HG02678 (cell line): ENCODE data around the gene GPR156.

Experiments used
- ATAC-seq: cut with Tn5 transposase; IDR thresholded peaks from one replicate; pipeline ENCODE4 v1.9.1; 2021; ENCODE audit warnings: mild to moderate bottlenecking, moderate library complexity; ENCODE audit not compliant: unreplicated experiment

Gene GPR156

DNA sequence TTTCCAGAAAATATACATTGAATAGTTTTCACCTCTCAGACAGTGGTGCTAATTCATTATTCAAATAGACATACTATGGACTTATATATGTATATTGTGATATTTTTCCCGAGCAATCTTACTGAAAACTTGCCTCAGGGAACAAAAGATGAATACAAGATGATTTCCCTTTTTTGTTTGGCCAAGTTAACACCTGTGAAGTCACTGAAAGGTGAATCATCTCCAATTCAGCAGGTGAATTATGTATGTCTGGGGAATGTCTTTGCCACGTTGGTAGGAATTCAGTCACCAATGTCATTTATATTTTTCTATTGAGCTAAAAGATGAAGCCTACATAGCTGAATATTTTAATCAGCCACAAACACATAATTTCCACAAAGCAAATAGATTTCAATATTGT lies 88.2 kb downstream of the GPR156 start:
- no peak for ATAC-seq

DNA sequence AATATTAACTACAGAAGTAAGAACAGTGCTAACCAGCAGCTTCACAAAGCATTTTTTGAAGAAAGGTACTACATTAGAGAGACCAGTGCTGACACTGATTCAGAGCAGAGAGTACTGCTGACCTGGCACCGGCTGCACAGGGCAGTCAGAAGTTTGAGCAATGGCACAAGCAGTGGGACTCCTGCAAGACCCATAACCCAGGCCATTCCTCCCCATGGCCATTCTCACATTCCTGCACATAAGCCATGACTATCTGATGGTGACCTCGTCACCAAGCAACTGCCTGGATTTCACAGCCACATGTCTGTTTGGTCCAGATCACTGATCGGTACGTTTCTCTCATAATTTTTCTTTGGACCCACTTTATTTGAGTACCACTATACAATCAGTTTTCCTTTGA lies 88.7 kb downstream of the GPR156 start:
- no peak for ATAC-seq

DNA sequence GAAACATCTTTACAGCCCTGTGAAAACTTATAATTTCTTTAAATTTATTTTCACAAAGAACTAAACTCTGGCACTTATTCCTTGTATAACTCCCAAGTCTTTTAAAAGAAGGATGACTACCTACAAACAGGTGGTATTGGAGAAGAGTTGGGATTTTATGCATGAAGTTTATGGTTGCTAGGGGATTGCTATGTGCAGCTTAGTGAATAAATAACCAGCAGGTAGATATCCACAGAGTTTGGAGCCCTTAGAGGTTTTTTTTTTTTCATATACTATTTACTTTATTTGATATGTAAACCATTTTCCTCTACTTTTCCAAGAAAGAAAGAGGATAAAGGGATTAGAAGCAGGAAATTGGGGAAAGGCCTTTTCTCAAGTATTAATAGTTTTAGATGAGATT lies 91.5 kb downstream of the GPR156 start:
- no peak for ATAC-seq

DNA sequence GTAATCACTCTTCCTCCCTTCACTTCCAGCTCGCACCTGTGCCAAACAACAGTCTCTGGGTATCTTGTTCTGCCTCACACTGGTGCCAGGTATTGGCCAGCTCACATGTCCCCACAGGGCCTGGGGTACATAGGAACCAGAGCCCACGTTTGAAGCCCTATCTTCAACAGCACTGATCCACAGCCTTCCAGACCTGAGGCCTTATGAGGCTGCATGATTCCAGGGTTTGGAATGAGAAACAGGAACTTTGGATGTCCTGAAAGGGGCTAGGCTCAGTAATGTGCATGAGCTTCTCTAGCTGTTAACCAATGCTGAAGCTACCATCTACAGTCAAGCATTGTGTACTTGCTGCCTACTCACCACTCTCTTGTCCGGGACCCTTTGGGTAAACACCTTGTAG lies 92.4 kb downstream of the GPR156 start:
- ATAC-seq: no peak

DNA sequence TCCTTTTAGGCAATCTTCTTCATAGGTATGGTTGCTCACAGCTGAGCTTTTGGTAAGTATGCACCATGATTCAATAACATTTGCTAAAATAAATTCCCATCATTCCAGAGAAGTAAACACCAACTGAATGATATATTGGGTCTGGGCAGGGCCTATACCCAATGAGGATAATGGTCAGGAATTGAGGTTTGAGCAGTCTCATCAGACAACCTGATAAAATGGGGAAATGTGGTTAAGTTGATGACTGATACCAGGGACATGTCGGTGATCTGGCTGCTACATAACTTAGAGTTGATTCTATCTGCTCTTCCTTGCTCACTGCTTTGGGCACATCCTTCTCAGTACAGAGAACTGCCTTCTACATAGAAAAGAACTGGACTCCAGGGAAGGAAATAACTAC lies 92.9 kb downstream of the GPR156 start:
- no peak for ATAC-seq

DNA sequence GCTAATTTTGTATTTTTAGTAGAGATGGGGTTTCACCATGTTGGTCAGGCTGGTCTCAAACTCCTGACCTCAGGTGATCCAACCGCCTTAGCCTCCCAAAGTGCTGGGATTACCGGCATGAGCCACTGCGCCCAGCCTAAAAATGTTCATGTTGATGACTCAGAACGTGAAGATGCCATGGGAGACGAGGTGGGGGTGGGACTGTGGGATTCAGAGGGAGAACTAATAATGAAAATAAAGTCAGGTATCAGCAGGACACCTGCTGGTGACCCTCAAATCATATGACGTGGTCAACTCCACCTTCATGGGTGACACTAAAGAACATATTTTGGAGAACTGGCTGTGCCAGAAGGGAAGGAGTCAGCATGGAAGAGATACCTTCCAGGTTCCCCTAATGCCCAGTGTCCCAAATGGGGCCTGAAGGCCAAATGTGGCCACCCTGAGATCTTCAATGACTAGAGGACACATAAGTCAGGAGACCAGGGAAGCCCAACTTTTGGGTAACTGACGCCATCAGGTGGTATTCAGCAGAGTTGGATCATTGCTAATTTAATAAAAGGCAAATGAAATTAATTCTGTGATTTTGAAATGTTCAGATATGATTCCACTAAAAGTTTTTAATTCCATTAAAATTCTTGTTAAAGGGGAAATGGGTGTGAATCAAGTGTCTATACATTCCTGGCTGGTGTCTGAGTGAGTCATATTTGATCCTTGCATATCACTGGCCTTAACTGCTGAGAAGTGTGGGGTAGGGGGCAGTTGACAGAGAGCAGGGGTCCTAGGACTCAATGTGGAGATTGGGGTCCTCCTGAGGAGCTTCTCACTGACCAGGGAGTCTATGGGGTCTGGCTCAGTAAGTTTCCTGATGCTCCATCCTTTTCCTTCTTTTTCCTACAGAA lies 102.2 kb downstream of the GPR156 start:
- ATAC-seq: no peak

DNA sequence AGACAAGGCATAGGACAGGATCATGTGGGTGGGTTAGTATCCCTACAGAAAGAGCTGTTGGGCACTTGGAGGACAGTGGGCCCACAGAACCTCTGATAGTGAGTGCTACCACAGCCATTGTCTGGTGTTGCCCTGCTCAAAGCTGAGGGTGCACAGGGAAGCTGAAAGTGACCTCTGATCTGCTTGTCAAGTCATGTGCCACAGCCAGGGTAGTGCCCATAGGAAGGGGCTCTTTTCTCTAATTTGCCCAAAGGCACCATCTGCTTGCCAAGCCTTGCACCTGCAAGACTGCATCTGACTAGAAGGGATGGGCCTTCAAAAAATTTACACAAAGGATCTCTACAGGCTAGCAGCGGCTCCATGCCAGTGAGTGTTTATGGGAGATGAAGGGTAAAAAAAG lies 103.4 kb downstream of the GPR156 start:
- no peak for ATAC-seq

DNA sequence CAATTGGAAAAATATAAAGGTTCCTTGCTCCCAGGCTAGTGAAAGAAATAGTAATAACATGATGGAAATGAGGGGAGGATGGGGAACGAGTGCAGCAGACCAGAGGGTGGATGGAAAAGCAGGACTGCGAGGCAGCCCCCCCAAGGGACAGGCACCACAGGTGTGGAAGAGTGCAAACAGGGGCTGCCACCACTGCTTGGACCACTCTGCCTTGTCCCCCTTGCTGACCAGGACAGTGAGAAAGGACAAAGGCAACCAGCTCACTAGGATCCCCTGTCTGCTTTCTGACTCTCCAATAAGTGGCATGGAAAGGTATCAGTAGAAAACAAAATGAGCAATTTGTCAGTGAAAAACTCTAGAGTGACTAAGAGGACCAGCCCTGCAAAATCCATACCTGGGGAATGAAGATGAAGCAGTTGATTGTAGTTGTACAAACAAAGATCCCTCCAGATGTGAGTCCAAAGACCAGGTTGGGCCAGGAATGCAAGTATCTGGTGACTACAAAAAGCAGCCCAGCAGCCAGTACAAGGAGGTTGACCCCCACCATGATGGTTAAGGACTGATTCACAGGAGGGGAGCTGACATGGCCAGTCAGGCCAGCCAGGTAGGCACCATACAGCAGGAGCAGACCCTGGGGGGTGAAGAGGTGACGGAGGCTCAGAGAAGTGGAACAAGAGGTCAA lies 104.2 kb downstream of the GPR156 start:
- ATAC-seq: no peak

DNA sequence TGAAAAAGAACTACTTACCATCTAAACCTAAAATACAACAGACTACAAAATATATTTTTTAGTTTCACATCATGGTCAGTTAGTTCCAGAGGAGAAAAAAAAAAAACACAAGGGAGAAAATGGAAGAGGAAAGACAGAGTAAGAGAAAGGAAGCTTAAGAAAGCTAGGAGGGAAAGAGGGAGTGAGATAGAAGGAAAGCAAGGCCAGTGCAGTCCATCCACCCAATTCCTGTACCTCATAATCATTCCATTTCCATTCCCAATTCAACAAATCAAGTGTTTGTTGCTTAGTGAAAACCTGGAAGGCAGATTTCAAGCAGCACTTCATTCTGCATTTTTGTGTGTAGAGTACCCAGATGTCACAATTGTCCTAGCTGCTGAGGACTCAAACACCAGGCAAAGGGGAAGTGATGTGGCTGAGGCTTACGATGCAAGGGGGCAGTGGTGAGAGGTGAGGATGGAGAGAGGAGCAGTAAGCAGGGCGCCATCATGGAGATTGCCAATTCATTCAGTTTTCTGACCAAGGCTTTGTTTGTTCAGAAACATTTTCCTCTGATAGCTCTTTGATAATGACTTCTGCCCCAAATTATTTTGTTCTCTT lies 107.2 kb downstream of the GPR156 start:
- ATAC-seq: no peak

DNA sequence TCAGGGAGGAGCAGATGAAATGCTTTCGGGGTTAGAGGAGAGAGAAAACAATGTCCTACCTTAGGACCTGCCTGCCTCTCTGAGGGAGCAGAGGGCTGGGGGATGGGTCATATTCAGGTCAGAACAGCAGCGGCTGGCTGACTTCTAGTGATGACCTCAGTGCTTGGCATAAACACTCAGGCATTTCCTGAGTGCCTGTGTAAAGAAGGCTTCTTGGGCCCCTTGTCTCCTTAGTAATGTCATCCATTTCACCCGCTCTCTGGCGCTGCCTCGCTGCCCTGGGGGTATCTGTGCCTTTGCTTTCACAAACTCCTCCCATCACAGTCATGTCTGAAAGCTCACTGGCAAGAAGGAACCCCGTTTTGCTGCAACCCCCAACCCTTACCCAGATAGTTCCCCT lies 107.9 kb downstream of the GPR156 start:
- ATAC-seq: no peak

DNA sequence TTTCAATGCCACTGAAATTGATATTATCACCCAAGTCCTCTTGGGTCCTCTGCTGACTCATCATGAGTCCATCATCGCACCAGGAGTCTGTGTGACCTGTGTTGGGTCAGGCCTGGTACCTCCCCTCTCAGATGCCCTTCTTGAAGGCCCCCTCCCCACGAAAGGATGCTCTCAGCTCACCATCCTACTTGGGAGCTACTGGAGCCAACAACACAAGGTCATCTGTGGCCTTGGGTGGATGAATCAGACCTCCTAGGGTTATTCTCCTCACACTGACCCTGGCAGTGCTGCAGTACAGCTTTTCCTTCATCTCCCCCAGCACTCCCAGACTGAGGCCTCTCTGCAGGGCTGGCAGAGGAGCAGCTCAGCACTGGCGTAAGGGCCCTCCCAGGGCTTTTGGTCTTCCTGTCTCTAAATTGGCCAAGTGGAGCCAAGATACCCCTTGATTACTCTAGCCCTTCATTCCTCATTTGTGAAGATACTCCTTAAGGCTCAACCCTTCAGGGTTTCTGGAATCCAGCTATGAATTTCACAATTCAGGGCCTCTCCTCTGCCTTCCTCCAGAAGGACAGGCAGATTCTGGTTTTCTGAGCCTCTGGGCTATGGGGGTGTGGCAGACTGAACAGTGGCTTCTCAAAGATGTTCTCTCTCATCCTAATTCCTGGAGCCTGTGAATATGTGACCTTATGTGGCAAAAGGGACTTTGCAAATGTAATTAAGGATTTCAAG lies 110.0 kb downstream of the GPR156 start:
- no peak for ATAC-seq

DNA sequence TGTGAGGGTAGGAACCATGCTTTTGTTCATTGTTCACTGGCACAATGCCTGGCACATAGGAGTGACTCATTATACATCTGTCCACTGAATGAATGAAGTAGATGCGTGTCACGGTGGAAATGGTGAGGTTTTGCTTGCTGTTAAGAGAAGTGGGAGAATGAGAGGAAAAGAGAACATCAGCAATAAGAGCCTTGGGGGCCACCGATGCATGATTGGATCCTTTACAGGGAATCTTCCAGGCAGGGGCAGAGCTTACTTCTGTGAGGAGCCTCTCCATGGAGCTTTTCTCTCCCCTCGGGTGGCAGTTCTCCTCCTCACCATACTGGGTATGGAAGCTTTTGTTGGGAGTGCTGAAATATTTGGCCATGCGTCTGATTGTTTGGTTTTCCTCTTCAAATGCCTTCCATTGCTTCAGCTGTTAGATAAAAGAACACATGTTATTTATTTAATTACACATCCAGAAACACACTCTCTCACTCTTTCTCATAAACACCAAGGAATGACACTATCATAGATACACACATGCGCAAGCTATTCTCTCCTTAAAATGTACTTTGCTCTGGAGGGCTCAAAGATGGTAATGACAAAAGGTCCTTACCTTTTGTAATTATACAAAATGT lies 111.9 kb downstream of the GPR156 start:
- no peak for ATAC-seq

DNA sequence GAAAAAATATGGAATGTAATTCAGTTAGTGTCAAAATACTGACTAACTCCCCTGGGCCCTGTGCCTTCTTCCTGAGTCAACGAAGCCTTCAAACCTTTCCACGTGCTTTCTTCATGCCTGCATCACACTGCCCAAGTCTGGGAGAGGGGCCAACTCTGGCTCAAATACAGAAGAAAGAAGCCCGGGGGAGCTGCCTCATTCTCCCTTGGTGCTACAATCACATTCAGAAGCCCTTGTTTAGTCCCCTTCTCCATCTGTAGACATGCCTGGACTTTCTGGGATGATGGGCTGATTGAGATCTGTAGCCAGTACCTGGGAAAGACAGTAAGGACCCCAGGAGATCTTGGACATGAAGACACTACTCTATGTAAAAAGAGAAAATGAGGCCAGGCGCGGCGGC lies 113.0 kb downstream of the GPR156 start:
- no peak for ATAC-seq

DNA sequence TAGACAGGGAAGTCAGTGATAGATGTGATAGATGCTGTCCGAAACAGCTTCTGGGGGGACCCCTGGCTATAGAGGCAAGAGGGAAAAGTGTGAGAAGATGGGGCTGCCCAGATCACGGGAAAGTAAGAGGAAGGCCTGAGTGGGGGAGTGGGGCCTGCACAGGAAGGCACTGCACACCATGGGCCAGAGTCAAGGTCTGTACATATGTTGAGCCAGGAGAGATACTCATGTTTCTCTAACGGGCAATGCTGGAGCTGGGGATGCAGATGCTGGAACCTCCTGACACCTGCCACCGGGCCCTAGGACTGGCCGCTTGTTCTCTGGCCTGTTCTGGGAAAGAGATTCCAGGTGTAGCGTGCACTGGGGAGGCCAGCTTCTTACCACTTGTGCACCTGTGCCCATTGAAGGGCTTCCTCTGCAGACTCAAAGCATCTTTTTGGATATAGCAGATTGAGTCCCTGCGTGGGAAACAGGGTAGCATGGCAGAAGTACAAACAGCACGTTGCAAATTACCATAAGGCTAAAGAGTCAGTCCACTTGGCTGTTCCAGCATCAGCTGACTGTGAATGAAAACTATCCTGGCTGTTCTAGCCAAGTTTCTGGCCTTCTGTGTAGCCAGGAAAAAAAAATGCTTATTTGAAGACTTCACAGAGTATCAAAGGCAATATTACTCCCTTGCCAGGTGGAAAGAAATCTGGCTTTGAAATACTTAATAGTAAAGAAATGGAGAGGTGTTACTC lies 113.7 kb downstream of the GPR156 start:
- ATAC-seq: no peak

DNA sequence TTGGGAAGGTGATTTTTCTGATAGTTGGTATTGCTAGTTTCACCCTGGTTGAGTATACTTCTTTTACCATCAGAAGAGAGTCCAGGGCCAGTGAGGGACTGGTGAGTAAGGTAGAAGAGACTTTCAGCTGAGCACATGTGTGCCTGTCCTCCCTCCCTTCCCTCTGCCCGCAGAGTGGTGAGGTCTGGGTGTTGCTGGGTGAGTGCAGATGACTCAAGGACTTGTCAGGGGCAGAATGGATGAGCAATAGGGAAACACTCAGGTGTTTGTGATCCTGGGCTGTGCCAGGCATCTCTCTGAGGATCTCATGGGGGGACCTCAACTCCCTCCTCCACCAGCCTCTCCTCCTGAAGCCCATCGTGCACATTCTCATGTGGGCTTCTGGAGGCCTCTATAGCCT lies 114.8 kb downstream of the GPR156 start:
- ATAC-seq: no peak

DNA sequence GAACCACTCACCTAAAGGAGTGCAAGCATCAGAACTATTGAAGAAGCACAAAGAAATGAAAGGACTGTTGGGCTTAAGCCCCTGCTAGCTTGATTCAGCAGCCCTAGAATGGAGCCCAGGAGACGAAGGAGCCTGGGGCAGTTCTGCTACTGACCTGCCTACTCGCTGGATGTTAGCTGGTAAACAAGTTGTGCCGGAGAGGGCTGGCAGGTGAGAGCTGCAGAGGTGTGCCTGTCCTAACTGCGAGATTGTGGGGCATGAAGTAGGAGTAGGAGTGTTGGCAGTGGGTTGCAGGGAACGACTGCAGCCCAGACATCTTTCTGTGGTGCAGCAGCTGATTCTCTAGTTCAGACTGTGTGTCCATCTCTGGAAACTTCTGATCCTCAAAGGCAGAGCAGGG lies 115.6 kb downstream of the GPR156 start:
- ATAC-seq: no peak

DNA sequence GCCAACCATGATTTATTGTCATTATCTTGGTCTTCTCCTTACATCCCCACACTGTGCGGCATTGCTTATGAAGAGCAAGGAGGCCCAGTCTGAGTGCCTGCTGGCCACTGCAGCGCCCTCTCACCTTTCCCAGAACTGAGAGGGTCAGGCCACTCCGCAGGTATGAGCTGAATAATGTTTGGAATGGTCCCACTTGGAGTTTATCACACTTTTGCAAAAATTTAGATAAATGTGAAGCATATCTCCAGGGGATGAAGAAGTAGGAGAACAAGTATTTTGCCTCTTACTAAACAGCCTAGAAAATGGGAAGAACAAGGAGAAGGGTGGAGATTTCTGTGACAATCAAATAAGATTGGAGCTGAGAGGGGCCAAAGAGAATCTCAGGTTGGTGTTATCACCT lies 116.4 kb downstream of the GPR156 start:
- ATAC-seq: no peak

DNA sequence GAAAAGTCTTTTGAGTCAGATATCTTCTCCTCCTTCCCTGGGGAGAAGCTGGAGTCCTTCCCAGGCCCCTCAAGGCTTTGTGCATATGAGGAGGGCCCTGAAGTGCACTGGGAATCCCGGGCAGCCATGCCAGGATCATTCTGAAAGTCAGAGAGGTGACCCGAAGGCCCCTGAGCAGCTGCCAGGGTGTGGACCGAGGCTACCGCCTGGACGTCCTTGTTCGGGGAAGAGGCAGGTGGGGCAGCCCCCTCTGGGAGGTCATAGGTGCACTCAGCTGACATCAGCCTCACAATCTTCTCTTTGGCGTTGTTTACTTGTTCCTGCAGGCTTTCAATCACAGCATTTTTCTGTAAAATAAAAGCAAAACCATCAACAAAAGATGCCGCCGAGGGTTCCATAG lies 117.0 kb downstream of the GPR156 start:
- no peak for ATAC-seq

DNA sequence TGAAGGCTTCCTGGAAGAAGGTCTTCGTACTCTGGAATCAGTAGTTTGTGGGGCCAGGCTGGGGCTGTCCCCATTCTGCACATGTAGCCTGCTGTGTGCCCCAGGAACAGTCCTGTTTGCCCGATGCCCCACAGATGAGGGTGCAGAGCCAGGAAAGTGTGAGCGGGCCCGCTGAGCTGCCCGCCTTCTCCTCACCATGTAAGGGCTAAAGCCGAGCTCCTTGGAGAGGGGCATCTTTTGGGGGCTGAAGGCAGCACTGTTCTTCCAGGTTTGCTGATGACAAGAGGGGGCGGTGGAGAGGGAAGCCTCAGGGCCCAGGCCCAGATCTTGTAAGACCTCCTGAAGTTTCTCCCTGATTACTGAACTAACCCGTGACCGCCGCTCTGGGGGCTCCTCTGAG lies 117.5 kb downstream of the GPR156 start:
- no peak for ATAC-seq

DNA sequence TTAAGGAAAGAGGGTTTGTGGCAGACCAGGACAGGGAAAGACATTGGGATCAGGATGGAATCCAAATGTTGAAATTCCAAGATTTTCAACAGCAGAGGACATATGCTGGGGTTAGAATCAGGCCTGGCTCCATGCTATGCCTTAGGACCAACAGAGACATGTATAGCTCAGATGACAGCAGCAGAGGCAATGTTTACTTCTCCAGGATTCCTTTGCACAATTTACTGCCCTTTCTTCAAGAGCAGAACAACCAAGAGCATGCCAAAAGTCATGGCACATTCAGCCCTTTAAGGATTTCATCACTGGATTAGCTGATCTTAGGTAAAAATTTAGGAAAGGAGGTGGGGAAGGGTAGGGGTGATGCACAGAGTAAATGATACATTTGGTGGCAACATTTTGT lies 121.2 kb downstream of the GPR156 start:
- ATAC-seq: no peak
